GM12878 (cell line): Measurements from ENCODE around the gene TRIP6. TPM values are rescaled to one million over a fixed set of nuclear protein-coding genes. Genes with fewer than 3 reads are reported as not detected.
A peak's percentile ranks its signal among the peaks of the same experiment; 100 is the strongest.

ENCODE experiments used
- ATAC-seq: fragments of 200-7000 bp; cut with Tn5 transposase; 3 replicates; pipeline ENCODE4 v1.9.1; 2020; ENCODE audit warnings: mild to moderate bottlenecking, moderate library complexity
- BruUV-seq: library from RNA; stranded (reverse); fragments of 400-500 nt; replicated peaks from 2 replicates; lab custom pipeline; 2021; lab: Mats Ljungman, UMichigan
- CTCF ChIA-PET: fragments of 300-600 bp; sonication (Branson Sonifier 250); formaldehyde crosslinking; extraction: SDS; loops from one replicate; lab custom pipeline; 2021; ENCODE audit warnings: inconsistent platforms; lab: Yijun Ruan, JAX
- POLR2A ChIA-PET: fragments of 350-600 bp; formaldehyde crosslinking; extraction: SDS; loops from one replicate; lab custom pipeline; 2021; ENCODE audit warnings: inconsistent platforms; lab: Charles Lee
- RAD21 ChIA-PET: fragments of 300-600 bp; sonication (Branson Sonifier 250); formaldehyde crosslinking; loops from one replicate; lab custom pipeline; 2023; ENCODE audit warnings: antibody characterized with exemption; ENCODE audit not compliant: unreplicated experiment; lab: Charles Lee
- SMC1A ChIA-PET: fragments of 300-600 bp; sonication (Branson Sonifier 250); formaldehyde crosslinking; loops from one replicate; lab custom pipeline; 2023; ENCODE audit not compliant: unreplicated experiment, uncharacterized antibody; lab: Charles Lee
- DNase-seq: peaks from one replicate; pipeline ENCODE4 v3.0.0-alpha.2; 2011; ENCODE audit warnings: low read depth, low spot score
- FAIRE-seq: peaks from 3 replicates; lab custom pipeline; 2011; peaks lifted over from hg19 to GRCh38; lab: Jason Lieb, UNC
- H2AFZ ChIP-seq: 2 replicates; pipeline ENCODE4 v1.6.0; 2011; ENCODE audit warnings: low read depth, low read length, control low read depth; ENCODE audit not compliant: control insufficient read depth
- H3K27ac ChIP-seq: 2 replicates; pipeline ENCODE4 v1.5.1; 2011; ENCODE audit warnings: control low read depth; ENCODE audit not compliant: control insufficient read depth, insufficient read depth
- H3K27me3 ChIP-seq, 2 experiments: replicated peaks in 1 of 2; 2 replicates each; pipeline versions ENCODE4 v1.6.0 to v1.6.1; 2011; ENCODE audit warnings: low read length in 1 of 2; ENCODE audit not compliant: control insufficient read depth in 2 of 2, insufficient read depth in 2 of 2
- H3K36me3 ChIP-seq, 2 experiments: 2 replicates each; pipeline ENCODE4 v1.5.1; 2011; ENCODE audit warnings: low read length in 1 of 2; ENCODE audit not compliant: control insufficient read depth in 2 of 2, insufficient read depth in 2 of 2
- H3K4me1 ChIP-seq: 2 replicates; pipeline ENCODE4 v1.6.1; 2011; ENCODE audit warnings: mild to moderate bottlenecking, low read length, moderate library complexity, mixed read lengths; ENCODE audit not compliant: control insufficient read depth, insufficient read depth
- H3K4me2 ChIP-seq: 2 replicates; pipeline ENCODE4 v1.6.0; 2011; ENCODE audit warnings: control low read depth; ENCODE audit not compliant: control insufficient read depth, insufficient read depth
- H3K4me3 ChIP-seq: fragments of 200-600 bp; sonication (generic); 2 replicates; pipeline ENCODE4 v1.5.1; 2016
- H3K79me2 ChIP-seq: 2 replicates; pipeline ENCODE4 v1.6.0; 2011; ENCODE audit warnings: low read length; ENCODE audit not compliant: control insufficient read depth, insufficient read depth
- H3K9ac ChIP-seq: 2 replicates; pipeline ENCODE4 v1.8.0; 2011; ENCODE audit warnings: low read length, control low read depth, mixed read lengths; ENCODE audit not compliant: control insufficient read depth, insufficient read depth
- H3K9me3 ChIP-seq: replicated peaks from 3 replicates; pipeline ENCODE4 v1.5.1; 2011; ENCODE audit warnings: mild to moderate bottlenecking, low read length; ENCODE audit not compliant: control insufficient read depth, insufficient read depth
- H4K20me1 ChIP-seq: 2 replicates; pipeline ENCODE4 v1.6.0; 2011; ENCODE audit not compliant: control insufficient read depth, insufficient read depth
- BACH1 ChIP-seq: fragments of 450-650 bp; IDR thresholded peaks from 2 replicates; pipeline ENCODE4 v1.6.1; 2017; ENCODE audit warnings: mild to moderate bottlenecking, borderline replicate concordance
- CHD2 ChIP-seq: IDR thresholded peaks from 2 replicates; pipeline ENCODE4 v1.6.1; 2011; ENCODE audit warnings: low read depth, low read length, improper control_type of control experiment, borderline replicate concordance
- EGR1 ChIP-seq, 2 experiments: IDR thresholded peaks; 1 replicate in 1 of 2; 2 replicates in 1 of 2; pipeline ENCODE4 v1.6.1; 2011 to 2012; ENCODE audit warnings: low read depth in 2 of 2, low read length in 2 of 2, borderline replicate concordance in 1 of 2, mild to moderate bottlenecking in 1 of 2, moderate library complexity in 1 of 2
- LARP7 ChIP-seq: fragments of 450-650 bp; IDR thresholded peaks from 2 replicates; pipeline ENCODE4 v1.6.1; 2017; ENCODE audit warnings: mild to moderate bottlenecking
- PKNOX1 ChIP-seq: fragments of 450-650 bp; IDR thresholded peaks from 2 replicates; pipeline ENCODE4 v1.6.1; 2016; ENCODE audit warnings: mild to moderate bottlenecking
- PML ChIP-seq: IDR thresholded peaks from 2 replicates; pipeline ENCODE4 v1.6.1; 2012; ENCODE audit warnings: low read length, inconsistent platforms
- WGBS: methylation state at CpG from one replicate; pipeline ENCODE4 v1.1.6; 2016; ENCODE audit warnings: low lambda C conversion rate; ENCODE audit not compliant: insufficient replicate concordance, insufficient coverage; ENCODE audit errors: missing lambda C conversion rate; 5-methylcytosine and 5-hydroxymethylcytosine counted together
- in situ Hi-C: fragments of 300-500 bp; cut with MboI; formaldehyde crosslinking; loops from 9 replicates; pipeline ENCODE4 v1.14.3; 2018; ENCODE audit warnings: mixed read lengths
- intact Hi-C: fragments of 100-400 bp; cut with micrococcal nuclease; formaldehyde crosslinking; loops from one replicate; pipeline ENCODE4 v1.14.2; 2022; ENCODE audit not compliant: unreplicated experiment
- polyA plus RNA-seq, 11 experiments: library from polyadenylated mRNA; depleted of rRNA in 4 of 11; unstranded in 6 of 11; stranded (reverse) in 5 of 11; fragments of >200 nt; fragmentation: Nextera tagmentation in 4 of 11; fragmentation: Illumina TruSeq in 1 of 11; extraction: Ambion mirVana in 4 of 11; extraction: Trizol in 1 of 11; gene quantifications; 1 replicate in 1 of 11; 2 replicates in 10 of 11; pipeline versions ENCODE4 v1.2.1 to v1.2.3, GENCODE V29; 2011 to 2016; ENCODE audit warnings: inconsistent platforms in 2 of 11, missing spikeins in 2 of 11, low read depth in 1 of 11
- total RNA-seq, 4 experiments: library from RNA; depleted of rRNA in 3 of 4; stranded (reverse); fragments of >200 nt in 3 of 4; fragmentation: Illumina TruSeq in 1 of 4; extraction: Trizol in 1 of 4; gene quantifications; 2 replicates each; pipeline versions ENCODE4 v1.2.1 to v1.2.3, GENCODE V29; 2013 to 2021

The TRIP6 gene
- total and polyA plus RNA-seq, 10 of the 15 experiments (the other 5 are each of a cell fraction or from before 2014, with no cell fraction given) = 2.5 to 47.4 (median 25.5) TPM

GRCh38 chr7:100875356-100875751, 8.2 kb downstream of the TRIP6 start:
- peak overlapping the region; percentile 98 for H3K9ac ChIP-seq
- BruUV-seq = no TSS peak
- in situ Hi-C loops (no loop called here), intact Hi-C loops (loop anchor here (1.0 kb wide), 1 partner anchor 14 kb away; the partner anchor contains the start of gene UFSP1)
- WGBS = under 1% methylated on average over 22 of the region's 39 CpGs
- H2AFZ ChIP-seq = no peak overlapping the region
- 0 out of 2 replicates have a peak, but pooled peaks cover 3% of the 10 kb centered on the region for H4K20me1 ChIP-seq
- ChIA-PET RAD21 (interaction anchor here (0.7 to 2.6 kb wide), 10 partner anchors 12 to 407 kb away, joined by 3 to 21 read pairs (median 4); partner anchors contain the start of genes POP7, SLC12A9 and UFSP1), POLR2A (interaction anchor here (0.6 to 7.0 kb wide), 18 partner anchors 13 to 1370 kb away, joined by 3 to 131 read pairs (median 4); partner anchors contain the start of genes MOSPD3, PLOD3, POP7 and SLC12A9), SMC1A (interaction anchor here (0.6 to 1.8 kb wide), 6 partner anchors 8 to 210 kb away, joined by 3 to 6 read pairs (median 4); partner anchors contain the start of genes SLC12A9, TRIM56, TRIP6 and UFSP1), CTCF (interaction anchor here (1.0 to 2.4 kb wide), 6 partner anchors 11 to 170 kb away, joined by 3 to 8 read pairs (median 4); partner anchors contain the start of genes POP7, SLC12A9 and UFSP1)
- peaks cover 6% of the 10 kb centered on the region; the same call in 1 of the 2 replicates for H3K4me1 ChIP-seq
- no peaks in the 10 kb centered on the region for H3K27me3 ChIP-seq
- ATAC-seq (peak; percentile 48), DNase-seq (no peak), FAIRE-seq (no peak)
- peaks cover 62% of the 10 kb centered on the region for H3K79me2 ChIP-seq
- peak overlapping the region; percentile 99 for H3K4me3 ChIP-seq
- peak overlapping the region; percentile 80 for H3K4me2 ChIP-seq
- TF ChIP-seq EGR1 (IDR thresholded peaks at IDR 0.05; ENCODE audit: borderline replicate concordance in 1 of 2, low read depth in 2 of 2, low read length in 2 of 2) (peak in 1 of 2 experiments; percentile 35; a peak in 1 of 3 replicates), LARP7 (0 out of 2 replicates have a peak, but pooled peaks have one; percentile 61), CHD2 (no peak), PML (peak; percentile 7; the same call in 1 of the 2 replicates), BACH1 (peak; percentile 25; the same call in 1 of the 2 replicates), PKNOX1 (peak; percentile 63; the same call in 1 of the 2 replicates)
- TF ChIP-seq, all 136 proteins: peak for 5
- Histone ChIP-seq H3K9me3 (no peaks in the 10 kb centered on the region; the same call in 2 of the 3 replicates), H3K36me3 (peaks cover 2 to 23% of the 10 kb centered on the region in 2 experiments; a peak in 3 of 4 replicates), H3K27ac (peak overlapping the region; percentile 98)
